H9 (cell line): ENCODE measurements around the gene SIN3B. TPM values are rescaled to one million over a fixed set of nuclear protein-coding genes. Genes with fewer than 3 reads are reported as not detected.

Source experiments
- DNase-seq: peaks from one replicate; pipeline ENCODE4 v3.0.0-alpha.2; 2017
- H2AFZ ChIP-seq: one replicate; pipeline ENCODE4 v1.6.1; 2013; ENCODE audit warnings: mild to moderate bottlenecking, low read length, control low read depth, moderate library complexity
- H2AK5ac ChIP-seq: 2 replicates; pipeline ENCODE4 v1.6.1; 2013; ENCODE audit warnings: low read length, control low read depth, mixed read lengths; ENCODE audit not compliant: insufficient read length
- H2BK120ac ChIP-seq: one replicate; pipeline ENCODE4 v1.6.1; 2013; ENCODE audit warnings: low read depth, mild to moderate bottlenecking, low read length, control low read depth, inconsistent platforms; ENCODE audit not compliant: poor library complexity, severe bottlenecking
- H2BK12ac ChIP-seq: 2 replicates; pipeline ENCODE4 v1.6.1; 2013; ENCODE audit warnings: low read length, control low read depth, mixed read lengths, low read depth; ENCODE audit not compliant: insufficient read length
- H2BK15ac ChIP-seq: 2 replicates; pipeline ENCODE4 v1.6.1; 2013; ENCODE audit warnings: low read depth, low read length, control low read depth
- H2BK20ac ChIP-seq: one replicate; pipeline ENCODE4 v1.6.1; 2013; ENCODE audit warnings: low read depth, mild to moderate bottlenecking, low read length, control low read depth, inconsistent platforms; ENCODE audit not compliant: poor library complexity, severe bottlenecking
- H2BK5ac ChIP-seq: 2 replicates; pipeline ENCODE4 v1.6.1; 2013; ENCODE audit warnings: low read length, control low read depth, mixed read lengths; ENCODE audit not compliant: insufficient read length
- H3K14ac ChIP-seq: 2 replicates; pipeline ENCODE4 v1.6.1; 2013; ENCODE audit warnings: low read length, control low read depth; ENCODE audit not compliant: insufficient read depth
- H3K18ac ChIP-seq: 2 replicates; pipeline ENCODE4 v1.6.1; 2013; ENCODE audit warnings: low read depth, mild to moderate bottlenecking, mixed read lengths, low read length, control low read depth; ENCODE audit not compliant: insufficient read length
- H3K23ac ChIP-seq: 2 replicates; pipeline ENCODE4 v1.6.1; 2013; ENCODE audit warnings: low read length, control low read depth, mixed read lengths, low read depth; ENCODE audit not compliant: insufficient read length
- H3K23me2 ChIP-seq: 2 replicates; pipeline ENCODE4 v1.6.1; 2013; ENCODE audit warnings: low read depth, mild to moderate bottlenecking, mixed read lengths, low read length, control low read depth; ENCODE audit not compliant: insufficient read length, poor library complexity, severe bottlenecking
- H3K27ac ChIP-seq: 2 replicates; pipeline ENCODE4 v1.5.1; 2013; ENCODE audit warnings: low read length, control low read depth, mixed read lengths, low read depth; ENCODE audit not compliant: insufficient read length
- H3K27me3 ChIP-seq: 2 replicates; pipeline ENCODE4 v1.6.1; 2013; ENCODE audit warnings: low read length, control low read depth, inconsistent platforms; ENCODE audit not compliant: insufficient read depth
- H3K4ac ChIP-seq: 2 replicates; pipeline ENCODE4 v1.6.1; 2013; ENCODE audit warnings: low read depth, mild to moderate bottlenecking, control low read depth, inconsistent platforms, low read length, moderate library complexity
- H3K4me1 ChIP-seq: 2 replicates; pipeline ENCODE4 v1.6.1; 2013; ENCODE audit warnings: low read length, control low read depth, inconsistent platforms; ENCODE audit not compliant: insufficient read depth
- H3K4me2 ChIP-seq: 2 replicates; pipeline ENCODE4 v1.6.1; 2013; ENCODE audit warnings: low read length, control low read depth, mixed read lengths; ENCODE audit not compliant: insufficient read length, insufficient read depth
- H3K56ac ChIP-seq: 2 replicates; pipeline ENCODE4 v1.6.1; 2013; ENCODE audit warnings: low read depth, mild to moderate bottlenecking, mixed read lengths, low read length, control low read depth; ENCODE audit not compliant: insufficient read length
- H3K79me1 ChIP-seq: 2 replicates; pipeline ENCODE4 v1.6.1; 2013; ENCODE audit warnings: low read depth, mild to moderate bottlenecking, moderate library complexity, low read length, control low read depth, inconsistent platforms; ENCODE audit not compliant: insufficient read depth, poor library complexity, severe bottlenecking
- H3K79me2 ChIP-seq: 2 replicates; pipeline ENCODE4 v1.6.1; 2013; ENCODE audit warnings: low read length, control low read depth, inconsistent platforms; ENCODE audit not compliant: insufficient read depth
- H3K9ac ChIP-seq: 2 replicates; pipeline ENCODE4 v1.6.1; 2013; ENCODE audit warnings: low read length, control low read depth, mixed read lengths; ENCODE audit not compliant: insufficient read length; ENCODE audit errors: extremely low read depth
- H3K9me3 ChIP-seq: one replicate; pipeline ENCODE4 v1.6.1; 2013; ENCODE audit warnings: low read depth, low read length, inconsistent platforms; ENCODE audit not compliant: control insufficient read depth
- H3T11ph ChIP-seq: one replicate; pipeline ENCODE4 v1.6.1; 2013; ENCODE audit warnings: mild to moderate bottlenecking, low read length, control low read depth, inconsistent platforms
- H4K20me1 ChIP-seq: one replicate; pipeline ENCODE4 v1.6.1; 2013; ENCODE audit not compliant: control insufficient read depth, insufficient read length, insufficient read depth
- H4K5ac ChIP-seq: 2 replicates; pipeline ENCODE4 v1.6.1; 2013; ENCODE audit warnings: low read depth, mild to moderate bottlenecking, mixed read lengths, low read length, control low read depth; ENCODE audit not compliant: insufficient read length
- H4K8ac ChIP-seq: replicated peaks from 2 replicates; pipeline ENCODE4 v1.6.1; 2013; ENCODE audit warnings: low read length, control low read depth, mixed read lengths, low read depth; ENCODE audit not compliant: insufficient read length
- H4K91ac ChIP-seq: 2 replicates; pipeline ENCODE4 v1.6.1; 2013; ENCODE audit warnings: low read depth, mild to moderate bottlenecking, moderate library complexity, mixed read lengths, low read length, control low read depth; ENCODE audit not compliant: insufficient read length
- H3K27ac Mint-ChIP-seq, 3 experiments: 2 replicates in 2 of 3; 3 replicates in 1 of 3; pipeline ENCODE4 v1.8.0; 2020 to 2021; ENCODE audit warnings: mixed read lengths in 3 of 3, mild to moderate bottlenecking in 1 of 3, moderate library complexity in 1 of 3
- H3K27me3 Mint-ChIP-seq: 2 replicates; pipeline ENCODE4 v1.8.0; 2021; ENCODE audit warnings: low read depth, mild to moderate bottlenecking, moderate library complexity, mixed read lengths
- H3K36me3 Mint-ChIP-seq, 3 experiments: 2 replicates in 2 of 3; 3 replicates in 1 of 3; pipeline ENCODE4 v1.8.0; 2020 to 2021; ENCODE audit warnings: low read depth in 3 of 3, mixed read lengths in 3 of 3; ENCODE audit not compliant: insufficient read depth in 1 of 3
- H3K4me1 Mint-ChIP-seq, 2 experiments: 2 replicates each; pipeline ENCODE4 v1.8.0; 2020; ENCODE audit warnings: mixed read lengths in 2 of 2
- H3K4me3 Mint-ChIP-seq, 2 experiments: 2 replicates in 1 of 2; 3 replicates in 1 of 2; pipeline ENCODE4 v1.8.0; 2020 to 2021; ENCODE audit warnings: mild to moderate bottlenecking in 2 of 2, mixed read lengths in 2 of 2, moderate library complexity in 1 of 2
- H3K9me3 Mint-ChIP-seq, 2 experiments: 2 replicates in 1 of 2; 3 replicates in 1 of 2; pipeline ENCODE4 v1.8.0; 2020; ENCODE audit warnings: mild to moderate bottlenecking in 2 of 2, mixed read lengths in 2 of 2, moderate library complexity in 1 of 2
- WGBS: extraction: QIAGEN DNeasy Blood & Tissue Kit; methylation state at CpG from one replicate; pipeline ENCODE4 v1.1.7; 2013; ENCODE audit warnings: missing lambda C conversion rate, low lambda C conversion rate, mixed read lengths; ENCODE audit not compliant: insufficient read length; ENCODE audit errors: extremely low coverage; 5-methylcytosine and 5-hydroxymethylcytosine counted together
- total RNA-seq: library from RNA; stranded (reverse); gene quantifications from 2 replicates; pipeline ENCODE4 v1.2.1, GENCODE V29; 2021
- TF ChIP-seq, protein P1 (sequence below): fragments of 200-600 bp; sonication (generic); conservative IDR thresholded peaks from 3 replicates; pipeline ENCODE4 v1.8.0; 2021; ENCODE audit warnings: antibody characterized with exemption, mild to moderate bottlenecking

Gene SIN3B
- total RNA-seq, 1 experiment from 2014 or later: 72.7 TPM

- H3K27ac Mint-ChIP-seq: peak overlapping the region; percentile 45 to 97 (median 91); a peak in 5 of 7 replicates
Observed at GRCh38 chr19:16822648-16823047, 6.5 kb upstream of the SIN3B start.

More at GRCh38 chr19:16822648-16823047, 6.5 kb upstream of the SIN3B start:
- no peaks in the 10 kb centered on the region for H3K9me3 ChIP-seq
- H2AK5ac ChIP-seq: no peak overlapping the region
- no peak overlapping the region for H3K18ac ChIP-seq
- no peak overlapping the region for H2BK5ac ChIP-seq
- H2BK12ac ChIP-seq: no peak overlapping the region
- H4K5ac ChIP-seq: no peak overlapping the region
- H3K14ac ChIP-seq: no peak overlapping the region
- H2BK120ac ChIP-seq: no peak overlapping the region
- no peaks in the 10 kb centered on the region for H3K79me2 ChIP-seq
- Mint-ChIP-seq H3K9me3 (no peaks in the 10 kb centered on the region; a peak in 1 of 5 replicates), H3K36me3 (no peaks in the 10 kb centered on the region), H3K4me1 (peaks cover 33 to 36% of the 10 kb centered on the region in 2 experiments), H3K27me3 (peaks cover 5% of the 10 kb centered on the region), H3K4me3 (no peak overlapping the region; a peak in 1 of 5 replicates)
- H3K4me2 ChIP-seq: no peak overlapping the region
- 0 out of 2 replicates have a peak, but pooled peaks cover 3% of the 10 kb centered on the region for H3K4me1 ChIP-seq
- H3K9ac ChIP-seq: no peak overlapping the region
- DNase-seq: no peak
- H3K27ac ChIP-seq: no peak overlapping the region
- no peaks in the 10 kb centered on the region for H3K23me2 ChIP-seq
- H4K91ac ChIP-seq: no peak overlapping the region
- no peak overlapping the region for H3K56ac ChIP-seq
- H3K27me3 ChIP-seq: no peaks in the 10 kb centered on the region
- H3K79me1 ChIP-seq: no peaks in the 10 kb centered on the region
- no peaks in the 10 kb centered on the region for H4K20me1 ChIP-seq
- no peak overlapping the region for H4K8ac ChIP-seq
- no peak overlapping the region for H3K4ac ChIP-seq
- H3K23ac ChIP-seq: no peak overlapping the region
- no peak overlapping the region for H2BK20ac ChIP-seq
- TF ChIP-seq, protein P1, sequence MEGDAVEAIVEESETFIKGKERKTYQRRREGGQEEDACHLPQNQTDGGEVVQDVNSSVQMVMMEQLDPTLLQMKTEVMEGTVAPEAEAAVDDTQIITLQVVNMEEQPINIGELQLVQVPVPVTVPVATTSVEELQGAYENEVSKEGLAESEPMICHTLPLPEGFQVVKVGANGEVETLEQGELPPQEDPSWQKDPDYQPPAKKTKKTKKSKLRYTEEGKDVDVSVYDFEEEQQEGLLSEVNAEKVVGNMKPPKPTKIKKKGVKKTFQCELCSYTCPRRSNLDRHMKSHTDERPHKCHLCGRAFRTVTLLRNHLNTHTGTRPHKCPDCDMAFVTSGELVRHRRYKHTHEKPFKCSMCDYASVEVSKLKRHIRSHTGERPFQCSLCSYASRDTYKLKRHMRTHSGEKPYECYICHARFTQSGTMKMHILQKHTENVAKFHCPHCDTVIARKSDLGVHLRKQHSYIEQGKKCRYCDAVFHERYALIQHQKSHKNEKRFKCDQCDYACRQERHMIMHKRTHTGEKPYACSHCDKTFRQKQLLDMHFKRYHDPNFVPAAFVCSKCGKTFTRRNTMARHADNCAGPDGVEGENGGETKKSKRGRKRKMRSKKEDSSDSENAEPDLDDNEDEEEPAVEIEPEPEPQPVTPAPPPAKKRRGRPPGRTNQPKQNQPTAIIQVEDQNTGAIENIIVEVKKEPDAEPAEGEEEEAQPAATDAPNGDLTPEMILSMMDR: no peak
- no CpG with 5 or more reads among the region's 8 CpGs for WGBS
- H2BK15ac ChIP-seq: no peak overlapping the region
- no peak overlapping the region for H3T11ph ChIP-seq
- no peak overlapping the region for H2AFZ ChIP-seq
